IPS-18a (cell line): ENCODE results near the gene SCEL.

Source experiments
- H3K27ac ChIP-seq: one replicate; pipeline ENCODE4 v1.5.1; 2013; ENCODE audit warnings: low read length
- H3K27me3 ChIP-seq: one replicate; pipeline ENCODE4 v1.6.1; 2013; ENCODE audit warnings: mild to moderate bottlenecking, low read length; ENCODE audit not compliant: control insufficient read depth, insufficient read depth
- H3K36me3 ChIP-seq: one replicate; pipeline ENCODE4 v1.6.1; 2013; ENCODE audit warnings: low read depth, low read length; ENCODE audit not compliant: control insufficient read depth
- H3K4me1 ChIP-seq: one replicate; pipeline ENCODE4 v1.6.1; 2013; ENCODE audit warnings: low read depth, low read length; ENCODE audit not compliant: control insufficient read depth
- H3K4me3 ChIP-seq: one replicate; pipeline ENCODE4 v1.5.1; 2013; ENCODE audit warnings: low read length
- H3K9ac ChIP-seq: one replicate; pipeline ENCODE4 v1.6.1; 2013; ENCODE audit warnings: mild to moderate bottlenecking, low read length, moderate library complexity
- H3K9me3 ChIP-seq: one replicate; pipeline ENCODE4 v1.6.1; 2013; ENCODE audit warnings: low read depth, low read length; ENCODE audit not compliant: control insufficient read depth

SCEL gene

DNA sequence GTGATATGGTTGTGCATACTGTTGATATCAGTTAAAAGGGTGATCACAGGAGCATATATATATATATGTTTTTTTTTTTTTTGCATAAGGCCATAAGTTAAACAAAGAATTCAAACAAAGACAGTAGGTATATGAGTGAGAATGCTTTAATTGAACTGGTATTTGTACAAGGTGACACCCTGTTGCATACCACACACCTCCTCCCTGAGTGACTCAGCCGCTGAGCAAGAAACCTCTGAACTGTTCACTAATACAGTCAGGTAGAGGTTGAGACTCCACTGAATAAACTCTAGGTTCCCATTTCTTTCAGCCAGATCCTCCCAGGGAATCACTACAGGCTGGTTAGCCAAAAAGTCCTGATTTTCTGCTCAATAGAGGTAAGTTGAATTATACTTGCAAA lies at the start of gene SCEL:
Gene SCEL, plus strand, starts transcription at position 259 of the 400 bp plus-strand sequence. CDS start 20,170 bp downstream, outside the sequence.
- H3K27me3 ChIP-seq: no peaks in the 10 kb centered on the region
- no peak within 1 kb of the TSS for H3K27ac ChIP-seq
- H3K36me3 ChIP-seq: no peaks in the 10 kb centered on the region
- H3K9ac ChIP-seq: no peak within 1 kb of the TSS
- H3K9me3 ChIP-seq: no peaks in the 10 kb centered on the region
- H3K4me3 ChIP-seq: no peak within 1 kb of the TSS
- H3K4me1 ChIP-seq: no peaks in the 10 kb centered on the region

GRCh38 chr13:77489566-77490337 lies 45.8 kb upstream of the SCEL start:
- Histone ChIP-seq H3K36me3 (no peaks in the 10 kb centered on the region), H3K4me1 (no peaks in the 10 kb centered on the region), H3K9me3 (no peaks in the 10 kb centered on the region), H3K9ac (no peak overlapping the region), H3K4me3 (no peak overlapping the region), H3K27ac (no peak overlapping the region), H3K27me3 (no peaks in the 10 kb centered on the region)

DNA sequence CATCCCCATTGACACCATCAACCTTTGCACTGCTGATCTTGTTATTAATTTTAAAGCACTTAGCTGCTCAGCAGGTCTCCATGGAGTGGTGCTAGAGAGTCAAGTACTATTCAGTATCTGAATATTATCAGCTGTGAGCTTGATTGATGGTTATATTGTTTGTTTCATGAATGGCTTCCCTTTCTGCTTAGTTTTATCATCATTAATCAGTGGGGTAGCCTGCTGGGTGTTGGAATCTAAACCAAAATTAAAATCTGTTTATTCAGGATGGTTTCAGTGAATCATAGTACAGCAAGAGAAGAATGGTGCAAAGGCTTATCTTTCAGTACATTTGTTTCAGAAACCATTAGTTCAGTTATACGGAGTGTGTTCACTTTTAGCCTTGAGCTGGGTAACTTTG lies 42.5 kb upstream of the SCEL start:
- no peaks in the 10 kb centered on the region for H3K27me3 ChIP-seq
- no peak overlapping the region for H3K4me3 ChIP-seq

GRCh38 chr13:77494226-77494625 lies 41.3 kb upstream of the SCEL start:
- no peaks in the 10 kb centered on the region for H3K36me3 ChIP-seq

More for the DNA sequence above, 42.5 kb upstream of the SCEL start:
- H3K9me3 ChIP-seq: no peaks in the 10 kb centered on the region
- H3K27ac ChIP-seq: no peak overlapping the region
- H3K4me1 ChIP-seq: no peaks in the 10 kb centered on the region
- H3K36me3 ChIP-seq: no peaks in the 10 kb centered on the region
- no peak overlapping the region for H3K9ac ChIP-seq

DNA sequence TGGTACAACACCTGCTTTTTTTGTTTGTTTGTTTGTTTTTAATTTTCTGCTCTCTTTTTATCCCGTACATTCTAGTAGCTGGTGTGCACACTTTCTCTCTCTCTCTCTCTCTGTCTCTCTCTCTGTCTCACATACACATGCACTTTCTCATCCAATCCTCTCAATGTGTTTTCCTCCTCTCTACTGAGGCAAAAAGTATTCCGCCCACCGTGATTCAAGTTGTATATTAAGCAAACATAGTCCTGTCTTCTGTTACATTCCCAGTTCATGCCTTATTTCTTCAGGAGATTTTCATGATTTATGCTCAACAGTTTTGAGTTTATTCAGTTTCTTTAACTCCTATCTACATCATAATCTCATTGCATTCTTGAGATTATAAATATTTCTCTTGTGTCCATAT lies 38.2 kb upstream of the SCEL start:
- no peaks in the 10 kb centered on the region for H3K36me3 ChIP-seq
- no peaks in the 10 kb centered on the region for H3K9me3 ChIP-seq
- no peak overlapping the region for H3K9ac ChIP-seq
- no peak overlapping the region for H3K4me3 ChIP-seq
- H3K27me3 ChIP-seq: no peaks in the 10 kb centered on the region
- no peak overlapping the region for H3K27ac ChIP-seq
- no peaks in the 10 kb centered on the region for H3K4me1 ChIP-seq

More at GRCh38 chr13:77494226-77494625, 41.3 kb upstream of the SCEL start:
- no peak overlapping the region for H3K9ac ChIP-seq
- no peaks in the 10 kb centered on the region for H3K27me3 ChIP-seq
- H3K27ac ChIP-seq: no peak overlapping the region
- no peak overlapping the region for H3K4me3 ChIP-seq
- no peaks in the 10 kb centered on the region for H3K9me3 ChIP-seq
- H3K4me1 ChIP-seq: no peaks in the 10 kb centered on the region

GRCh38 chr13:77497835-77498234 lies 37.7 kb upstream of the SCEL start:
- H3K4me3 ChIP-seq: no peak overlapping the region
- H3K27me3 ChIP-seq: no peaks in the 10 kb centered on the region
- no peak overlapping the region for H3K9ac ChIP-seq
- no peak overlapping the region for H3K27ac ChIP-seq
- no peaks in the 10 kb centered on the region for H3K4me1 ChIP-seq
- H3K9me3 ChIP-seq: no peaks in the 10 kb centered on the region
- no peaks in the 10 kb centered on the region for H3K36me3 ChIP-seq

GRCh38 chr13:77502104-77502720 lies 33.3 kb upstream of the SCEL start:
- H3K9me3 ChIP-seq: no peaks in the 10 kb centered on the region
- H3K27ac ChIP-seq: no peak overlapping the region
- H3K27me3 ChIP-seq: no peaks in the 10 kb centered on the region
- no peak overlapping the region for H3K4me3 ChIP-seq
- no peaks in the 10 kb centered on the region for H3K36me3 ChIP-seq
- H3K4me1 ChIP-seq: no peaks in the 10 kb centered on the region
- no peak overlapping the region for H3K9ac ChIP-seq

GRCh38 chr13:77503398-77503797 lies 32.1 kb upstream of the SCEL start:
- Histone ChIP-seq H3K9ac (no peak overlapping the region), H3K27me3 (no peaks in the 10 kb centered on the region), H3K27ac (no peak overlapping the region), H3K4me1 (no peaks in the 10 kb centered on the region), H3K36me3 (no peaks in the 10 kb centered on the region), H3K4me3 (no peak overlapping the region), H3K9me3 (no peaks in the 10 kb centered on the region)

- Histone ChIP-seq H3K9me3 (no peaks in the 10 kb centered on the region), H3K27me3 (no peaks in the 10 kb centered on the region), H3K27ac (no peak overlapping the region), H3K36me3 (no peaks in the 10 kb centered on the region), H3K9ac (no peak overlapping the region), H3K4me3 (no peak overlapping the region), H3K4me1 (no peaks in the 10 kb centered on the region)
Measured at GRCh38 chr13:77506874-77507273, 28.6 kb upstream of the SCEL start.

DNA sequence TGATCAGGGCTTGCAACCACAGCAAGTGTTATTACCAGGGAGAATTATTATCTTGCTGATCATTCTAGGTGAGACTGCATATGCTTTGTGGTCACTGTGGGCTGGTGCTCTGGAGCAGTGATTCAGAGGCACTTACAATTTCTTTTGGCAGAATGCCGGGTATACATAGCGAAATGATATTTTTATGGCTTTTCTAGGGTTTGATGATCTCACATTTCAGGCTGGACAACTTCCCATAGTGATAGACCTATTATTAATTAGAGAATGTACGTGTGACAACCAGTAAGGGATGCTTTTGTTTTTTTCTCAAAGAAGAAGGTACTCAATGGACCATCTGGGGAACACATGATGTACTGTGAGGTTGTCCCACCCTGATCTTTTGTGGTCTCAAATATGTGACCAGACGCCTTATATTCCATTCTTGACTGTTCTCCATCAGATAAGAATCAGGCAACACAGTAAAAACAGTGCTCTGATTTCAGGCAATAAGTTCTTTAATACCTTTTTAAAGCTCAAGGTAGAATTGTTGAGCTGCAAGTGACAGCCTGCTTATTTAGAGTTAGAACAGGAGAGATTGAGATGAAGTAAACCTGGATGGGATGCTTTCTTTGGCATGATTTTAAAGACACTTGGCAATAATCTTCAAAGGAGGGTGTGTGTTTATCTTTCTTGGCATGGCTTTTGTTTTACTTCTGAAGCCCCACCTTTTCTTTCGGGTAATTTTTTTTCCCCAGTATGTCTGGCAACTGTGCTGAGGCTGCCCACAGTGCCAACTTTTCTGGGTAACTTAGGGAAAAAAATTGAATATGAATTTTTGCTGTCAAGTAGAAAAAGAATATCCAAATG lies 27.4 kb upstream of the SCEL start:
- no peaks in the 10 kb centered on the region for H3K27me3 ChIP-seq
- no peaks in the 10 kb centered on the region for H3K36me3 ChIP-seq
- H3K4me3 ChIP-seq: no peak overlapping the region
- H3K9me3 ChIP-seq: no peaks in the 10 kb centered on the region
- no peak overlapping the region for H3K27ac ChIP-seq
- H3K4me1 ChIP-seq: no peaks in the 10 kb centered on the region
- no peak overlapping the region for H3K9ac ChIP-seq

DNA sequence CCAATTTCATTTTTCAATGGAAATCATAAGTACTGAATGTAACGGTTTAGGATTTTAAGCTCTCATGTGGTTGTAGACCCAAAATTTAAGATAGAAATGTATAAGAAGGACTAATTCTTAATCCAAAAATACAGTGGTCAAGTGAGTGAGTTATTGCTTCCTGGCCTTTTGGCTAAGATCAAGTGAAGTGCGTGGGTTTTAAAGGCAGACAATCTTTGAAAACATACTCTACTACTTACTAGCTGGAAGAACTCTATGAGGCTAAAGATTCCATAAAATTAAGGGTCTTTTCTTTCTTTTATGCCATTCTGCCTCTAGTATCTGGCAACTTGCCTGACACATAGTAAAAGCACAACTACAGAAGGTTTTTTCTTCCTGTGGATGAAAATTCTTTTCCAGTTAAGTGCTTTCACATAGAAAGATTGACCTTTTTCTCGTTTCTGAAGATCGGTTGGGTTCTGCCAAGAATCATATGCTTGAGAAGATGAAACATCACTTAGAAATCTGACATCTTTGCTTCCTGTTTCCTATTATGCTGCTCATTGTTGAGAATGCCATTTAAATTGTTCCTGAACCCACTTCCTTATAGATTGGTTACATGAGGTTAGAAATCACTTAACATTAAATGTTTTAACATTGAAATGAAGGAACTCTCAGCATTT lies 26.4 kb upstream of the SCEL start:
- H3K9ac ChIP-seq: no peak overlapping the region
- no peaks in the 10 kb centered on the region for H3K4me1 ChIP-seq
- H3K9me3 ChIP-seq: no peaks in the 10 kb centered on the region
- H3K27ac ChIP-seq: no peak overlapping the region
- H3K36me3 ChIP-seq: no peaks in the 10 kb centered on the region
- no peaks in the 10 kb centered on the region for H3K27me3 ChIP-seq
- H3K4me3 ChIP-seq: no peak overlapping the region
